ENCODE data around the gene BIRC2. TPM values are rescaled to one million over a fixed set of nuclear protein-coding genes. Genes with fewer than 3 reads are reported as not detected.

Gene BIRC2
- total and polyA plus RNA-seq, 10 donors, result 24.0 to 101 (median 46.6) TPM

DNA sequence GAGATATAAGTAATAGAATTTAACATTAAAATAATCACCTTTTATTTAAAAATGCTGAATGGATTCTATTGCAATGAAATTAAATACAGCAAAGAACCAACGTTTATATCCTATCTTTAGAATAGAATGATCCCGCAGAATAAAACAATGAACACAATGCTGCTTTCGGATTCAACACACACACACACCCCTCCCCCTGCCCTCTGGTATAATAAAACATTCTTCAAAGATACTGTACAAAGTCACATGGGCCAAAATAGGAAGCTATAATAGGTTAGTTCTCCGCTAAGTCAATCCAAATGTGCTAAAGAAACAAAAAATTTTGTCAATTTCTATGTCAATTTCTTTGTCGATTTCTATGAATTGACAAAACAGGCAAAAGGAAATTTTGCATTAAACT, 58.5 kb downstream of the BIRC2 start:
- Histone ChIP-seq H3K27me3 (replicated peaks in 1 of 7) (no peaks in the 10 kb centered on the region), H3K36me3 (peaks cover 0 to 84% (median 18%) of the 10 kb centered on the region in 6 donors), H3K4me3 (no peak overlapping the region), H3K27ac (no peak overlapping the region), H3K9me3 (no peaks in the 10 kb centered on the region), H3K4me1 (peaks cover 0 to 66% (median 14%) of the 10 kb centered on the region in 6 donors)
- no peak for TF ChIP-seq POLR2A (IDR thresholded peaks at IDR 0.05)
- intact Hi-C loops (cut with DNase I; ENCODE audit: low total_unique reads), result no loop called here
- WGBS, 5 donors, result 87 to 95% (median 92%) methylated on average over 5 of the region's 5 CpGs
- DNase-seq, result no peak

DNA sequence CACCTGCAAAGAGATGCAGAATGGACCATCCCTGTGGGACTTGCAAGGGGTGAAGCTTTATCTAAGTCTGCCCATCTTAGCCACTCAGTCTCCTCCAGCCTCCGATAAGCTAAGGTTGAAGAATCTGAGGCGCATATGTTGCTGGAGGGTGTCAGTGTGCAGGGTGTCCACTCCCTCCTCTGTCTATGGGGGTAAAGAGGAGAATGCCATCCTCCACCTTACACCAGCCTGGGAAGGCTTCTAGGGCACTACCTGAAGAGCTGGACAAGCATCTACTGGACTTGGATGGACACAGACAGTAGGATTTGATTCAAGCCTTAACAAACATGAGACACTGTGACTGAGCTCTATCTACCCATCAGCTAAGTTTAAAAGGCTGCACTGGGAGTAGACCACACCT, 59.1 kb downstream of the BIRC2 start:
- Histone ChIP-seq H3K27me3 (replicated peaks in 1 of 7) (no peaks in the 10 kb centered on the region), H3K4me1 (peaks cover 0 to 72% (median 16%) of the 10 kb centered on the region in 6 donors), H3K36me3 (peaks cover 0 to 84% (median 12%) of the 10 kb centered on the region in 6 donors), H3K27ac (no peak overlapping the region), H3K9me3 (no peaks in the 10 kb centered on the region), H3K4me3 (no peak overlapping the region)
- intact Hi-C loops (cut with DNase I; ENCODE audit: low total_unique reads), result no loop called here
- TF ChIP-seq, protein P1, sequence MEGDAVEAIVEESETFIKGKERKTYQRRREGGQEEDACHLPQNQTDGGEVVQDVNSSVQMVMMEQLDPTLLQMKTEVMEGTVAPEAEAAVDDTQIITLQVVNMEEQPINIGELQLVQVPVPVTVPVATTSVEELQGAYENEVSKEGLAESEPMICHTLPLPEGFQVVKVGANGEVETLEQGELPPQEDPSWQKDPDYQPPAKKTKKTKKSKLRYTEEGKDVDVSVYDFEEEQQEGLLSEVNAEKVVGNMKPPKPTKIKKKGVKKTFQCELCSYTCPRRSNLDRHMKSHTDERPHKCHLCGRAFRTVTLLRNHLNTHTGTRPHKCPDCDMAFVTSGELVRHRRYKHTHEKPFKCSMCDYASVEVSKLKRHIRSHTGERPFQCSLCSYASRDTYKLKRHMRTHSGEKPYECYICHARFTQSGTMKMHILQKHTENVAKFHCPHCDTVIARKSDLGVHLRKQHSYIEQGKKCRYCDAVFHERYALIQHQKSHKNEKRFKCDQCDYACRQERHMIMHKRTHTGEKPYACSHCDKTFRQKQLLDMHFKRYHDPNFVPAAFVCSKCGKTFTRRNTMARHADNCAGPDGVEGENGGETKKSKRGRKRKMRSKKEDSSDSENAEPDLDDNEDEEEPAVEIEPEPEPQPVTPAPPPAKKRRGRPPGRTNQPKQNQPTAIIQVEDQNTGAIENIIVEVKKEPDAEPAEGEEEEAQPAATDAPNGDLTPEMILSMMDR (IDR thresholded peaks at IDR 0.05 in 8 of 11, conservative IDR thresholded peaks at IDR 0.05 in 3 of 11), result no peak
- TF ChIP-seq POLR2AphosphoS5 (IDR thresholded peaks at IDR 0.05) (no peak), POLR2A (IDR thresholded peaks at IDR 0.05) (no peak)
- DNase-seq, result no peak
- WGBS, 5 donors, result 96 to 100% (median 100%) methylated on average over 2 of the region's 2 CpGs

DNA sequence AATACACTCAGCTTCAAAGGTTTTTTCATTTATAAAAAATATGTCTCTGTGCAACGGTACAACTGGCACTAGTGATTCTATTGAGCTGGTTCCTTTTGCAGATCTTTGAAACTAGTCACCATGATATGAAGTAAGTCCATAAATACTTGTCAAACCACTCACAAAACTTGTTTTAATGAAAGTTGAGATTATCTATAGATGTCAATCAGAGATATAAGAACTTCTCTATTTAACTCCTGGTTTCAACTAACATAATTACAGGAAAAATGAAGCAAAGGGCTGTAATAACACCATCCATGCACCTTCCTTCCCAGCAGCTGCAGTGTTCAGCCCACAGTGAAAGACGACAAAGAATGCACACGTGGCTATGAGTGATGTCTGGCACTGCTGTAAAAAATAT, 60.9 kb downstream of the BIRC2 start:
- H3K4me3 ChIP-seq, result no peak overlapping the region
- intact Hi-C loops (cut with DNase I; ENCODE audit: low total_unique reads), result no loop called here
- no peaks in the 10 kb centered on the region for H3K9me3 ChIP-seq
- peaks cover 0 to 69% (median 5%) of the 10 kb centered on the region in 6 donors for H3K36me3 ChIP-seq
- TF ChIP-seq POLR2AphosphoS5 (IDR thresholded peaks at IDR 0.05) (no peak), POLR2A (IDR thresholded peaks at IDR 0.05) (no peak)
- TF ChIP-seq, protein P1 (IDR thresholded peaks at IDR 0.05 in 8 of 11, conservative IDR thresholded peaks at IDR 0.05 in 3 of 11), result no peak
- peak overlapping the region in 1 of 8 donors; percentile 2 for H3K27ac ChIP-seq
- H3K4me1 ChIP-seq, result peaks cover 0 to 68% (median 13%) of the 10 kb centered on the region in 6 donors
- no peaks in the 10 kb centered on the region for H3K27me3 ChIP-seq (replicated peaks in 1 of 7)
- no peak for DNase-seq
- 68 to 75% (median 72%) methylated on average over 3 of the region's 3 CpGs for WGBS, 5 donors

DNA sequence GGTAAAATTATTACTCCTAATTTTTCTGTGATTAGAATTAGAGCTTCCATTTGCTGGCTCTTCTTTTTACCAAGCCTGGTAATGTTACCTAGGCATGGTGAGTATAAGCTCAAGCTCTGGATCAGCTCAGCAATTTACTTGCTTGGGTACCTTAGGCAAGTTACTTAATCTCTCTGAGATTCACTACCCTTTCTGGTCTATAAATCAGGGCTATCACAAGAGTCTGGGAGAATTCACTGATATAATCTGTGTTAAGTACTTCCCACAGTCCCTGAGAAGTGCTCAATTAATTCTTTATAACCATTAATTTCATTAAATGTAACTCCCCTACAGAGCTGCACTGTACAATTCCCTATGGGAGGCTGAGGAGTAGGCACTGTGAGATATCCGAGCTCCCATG, 61.3 kb downstream of the BIRC2 start:
- Histone ChIP-seq H3K4me3 (no peak overlapping the region), H3K4me1 (peaks cover 0 to 68% (median 13%) of the 10 kb centered on the region in 6 donors), H3K27ac (no peak overlapping the region), H3K9me3 (no peaks in the 10 kb centered on the region), H3K27me3 (replicated peaks in 1 of 7) (no peaks in the 10 kb centered on the region), H3K36me3 (peaks cover 0 to 64% (median 3%) of the 10 kb centered on the region in 6 donors)
- no peak for DNase-seq
- TF ChIP-seq, protein P1 (IDR thresholded peaks at IDR 0.05 in 8 of 11, conservative IDR thresholded peaks at IDR 0.05 in 3 of 11), result no peak
- TF ChIP-seq POLR2A (IDR thresholded peaks at IDR 0.05) (no peak), POLR2AphosphoS5 (IDR thresholded peaks at IDR 0.05) (no peak)
- 98 to 100% (median 100%) methylated on average over 1 of the region's 1 CpG for WGBS, 5 donors
- intact Hi-C loops (cut with DNase I; ENCODE audit: low total_unique reads), result no loop called here

DNA sequence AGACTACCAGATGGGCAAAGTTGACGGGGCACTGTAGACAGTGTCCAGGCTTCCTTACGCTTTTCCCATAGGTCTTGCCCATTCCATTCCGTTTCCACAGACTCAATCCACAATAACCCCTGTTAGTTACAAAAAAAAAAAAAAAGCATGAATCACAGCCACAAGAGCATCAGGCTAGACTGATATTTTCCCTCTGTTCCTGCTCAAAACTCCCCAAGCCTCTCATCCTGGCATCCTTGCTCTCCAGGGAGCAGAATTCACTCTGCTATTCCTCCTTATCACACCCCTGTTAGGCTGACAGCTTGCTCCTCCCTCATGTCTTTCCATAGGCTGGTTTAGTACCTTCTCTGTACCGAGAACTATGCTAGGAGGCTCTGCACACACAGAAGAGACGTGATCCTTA, 63.4 kb downstream of the BIRC2 start:
- Histone ChIP-seq H3K36me3 (peaks cover 0 to 48% (median 1%) of the 10 kb centered on the region in 6 donors), H3K9me3 (no peaks in the 10 kb centered on the region), H3K27ac (no peak overlapping the region), H3K4me1 (peaks cover 0 to 75% (median 8%) of the 10 kb centered on the region in 6 donors), H3K4me3 (no peak overlapping the region), H3K27me3 (replicated peaks in 1 of 7) (no peaks in the 10 kb centered on the region)
- intact Hi-C loops (cut with DNase I; ENCODE audit: low total_unique reads), result no loop called here
- WGBS, 5 donors, result 79 to 94% (median 87%) methylated on average over 5 of the region's 5 CpGs
- TF ChIP-seq POLR2AphosphoS5 (IDR thresholded peaks at IDR 0.05), result peak in 1 of 3 donors; percentile 8
- no peak for TF ChIP-seq POLR2A (IDR thresholded peaks at IDR 0.05)
- no peak for DNase-seq

Measured in spleen (tissue), 11 donors.